GM04504 (cell line): Measurements from ENCODE around the gene THSD7B.
"Not testable (repeated sequence)": the region's sequence is repeated elsewhere in the genome, so short reads cannot be mapped to it uniquely, and the experiment has no call there.

Experiments used
- DNase-seq: peaks from one replicate; pipeline ENCODE4 v3.0.0-alpha.2; 2012; ENCODE audit warnings: low read depth

THSD7B gene, protein sequence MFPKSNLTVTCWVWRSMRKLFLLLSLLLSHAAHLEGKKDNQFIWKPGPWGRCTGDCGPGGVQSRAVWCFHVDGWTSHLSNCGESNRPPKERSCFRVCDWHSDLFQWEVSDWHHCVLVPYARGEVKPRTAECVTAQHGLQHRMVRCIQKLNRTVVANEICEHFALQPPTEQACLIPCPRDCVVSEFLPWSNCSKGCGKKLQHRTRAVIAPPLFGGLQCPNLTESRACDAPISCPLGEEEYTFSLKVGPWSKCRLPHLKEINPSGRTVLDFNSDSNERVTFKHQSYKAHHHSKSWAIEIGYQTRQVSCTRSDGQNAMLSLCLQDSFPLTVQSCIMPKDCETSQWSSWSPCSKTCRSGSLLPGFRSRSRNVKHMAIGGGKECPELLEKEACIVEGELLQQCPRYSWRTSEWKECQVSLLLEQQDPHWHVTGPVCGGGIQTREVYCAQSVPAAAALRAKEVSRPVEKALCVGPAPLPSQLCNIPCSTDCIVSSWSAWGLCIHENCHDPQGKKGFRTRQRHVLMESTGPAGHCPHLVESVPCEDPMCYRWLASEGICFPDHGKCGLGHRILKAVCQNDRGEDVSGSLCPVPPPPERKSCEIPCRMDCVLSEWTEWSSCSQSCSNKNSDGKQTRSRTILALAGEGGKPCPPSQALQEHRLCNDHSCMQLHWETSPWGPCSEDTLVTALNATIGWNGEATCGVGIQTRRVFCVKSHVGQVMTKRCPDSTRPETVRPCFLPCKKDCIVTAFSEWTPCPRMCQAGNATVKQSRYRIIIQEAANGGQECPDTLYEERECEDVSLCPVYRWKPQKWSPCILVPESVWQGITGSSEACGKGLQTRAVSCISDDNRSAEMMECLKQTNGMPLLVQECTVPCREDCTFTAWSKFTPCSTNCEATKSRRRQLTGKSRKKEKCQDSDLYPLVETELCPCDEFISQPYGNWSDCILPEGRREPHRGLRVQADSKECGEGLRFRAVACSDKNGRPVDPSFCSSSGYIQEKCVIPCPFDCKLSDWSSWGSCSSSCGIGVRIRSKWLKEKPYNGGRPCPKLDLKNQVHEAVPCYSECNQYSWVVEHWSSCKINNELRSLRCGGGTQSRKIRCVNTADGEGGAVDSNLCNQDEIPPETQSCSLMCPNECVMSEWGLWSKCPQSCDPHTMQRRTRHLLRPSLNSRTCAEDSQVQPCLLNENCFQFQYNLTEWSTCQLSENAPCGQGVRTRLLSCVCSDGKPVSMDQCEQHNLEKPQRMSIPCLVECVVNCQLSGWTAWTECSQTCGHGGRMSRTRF (N-terminal part only)

GRCh38 chr2:136765256-136766072, at the start of gene THSD7B:
Gene THSD7B (plus strand): TSS chr2:136765545. CDS start chr2:136882179, 116,634 bp downstream.
- DNase-seq: no peak

DNA sequence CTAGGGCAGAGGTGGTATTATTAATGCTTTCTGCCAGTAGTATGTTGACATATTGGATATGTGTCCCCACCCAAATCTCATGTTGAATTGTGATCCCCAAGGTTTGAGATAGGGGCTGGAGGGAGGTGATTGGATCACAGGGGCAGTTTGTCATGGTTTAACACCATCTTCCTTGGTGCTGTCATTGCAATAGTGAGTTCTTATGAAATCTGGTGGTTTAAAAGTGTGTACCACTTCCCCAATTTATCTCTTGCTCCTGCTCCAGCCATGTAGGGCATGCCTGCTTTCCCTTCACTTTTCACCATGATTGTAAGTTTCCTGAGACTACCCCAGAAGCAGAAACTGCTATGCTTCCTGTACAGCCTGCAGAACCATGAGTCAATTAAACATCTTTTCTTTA, 47.1 kb upstream of the THSD7B start:
- DNase-seq: no peak

- DNase-seq: no peak
Measured at GRCh38 chr2:136727973-136728699, 37.2 kb upstream of the THSD7B start.

- DNase-seq: no peak
Measured at GRCh38 chr2:136736236-136736635, 29.1 kb upstream of the THSD7B start.

DNA sequence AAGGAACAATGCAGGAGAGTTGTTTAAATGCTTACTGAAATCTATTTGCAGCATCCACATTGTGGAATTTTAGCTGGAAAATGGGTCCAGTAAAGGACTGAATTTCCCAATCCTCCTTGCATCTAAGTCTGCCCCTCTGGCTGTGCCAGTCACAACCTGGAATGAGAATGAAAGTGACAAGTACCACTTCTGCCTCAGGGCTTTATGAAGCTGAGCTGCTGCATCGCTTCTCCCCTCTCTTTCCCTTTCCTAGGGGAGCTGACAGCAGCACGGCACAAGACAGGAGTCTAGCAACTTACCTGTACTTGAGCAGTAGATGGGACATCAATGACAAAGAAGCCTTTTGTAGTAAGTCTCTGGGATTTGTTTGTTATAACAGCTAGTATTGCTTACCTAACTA, 27.3 kb upstream of the THSD7B start:
- DNase-seq: no peak

DNA sequence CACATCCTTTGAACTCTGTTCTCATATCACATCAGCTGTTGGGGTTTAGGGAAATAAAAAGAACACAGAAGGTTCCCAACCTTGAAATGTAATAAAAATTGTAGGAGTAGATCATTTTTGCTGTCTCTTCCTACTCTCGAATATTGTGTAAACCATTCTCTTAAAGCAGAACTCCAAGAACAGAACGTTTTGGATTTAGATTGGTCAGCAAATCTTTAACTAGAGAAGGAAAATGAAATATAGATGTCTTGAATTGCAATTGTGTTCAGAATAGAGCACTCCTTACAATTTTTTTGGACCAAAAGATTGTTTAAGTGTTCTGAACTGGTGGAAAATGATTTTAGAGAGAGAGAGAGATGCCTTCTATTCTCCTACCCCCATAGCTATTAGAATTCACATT, 23.9 kb upstream of the THSD7B start:
- no peak for DNase-seq

- no peak for DNase-seq
Measured at GRCh38 chr2:136750065-136750464, 15.3 kb upstream of the THSD7B start.

DNA sequence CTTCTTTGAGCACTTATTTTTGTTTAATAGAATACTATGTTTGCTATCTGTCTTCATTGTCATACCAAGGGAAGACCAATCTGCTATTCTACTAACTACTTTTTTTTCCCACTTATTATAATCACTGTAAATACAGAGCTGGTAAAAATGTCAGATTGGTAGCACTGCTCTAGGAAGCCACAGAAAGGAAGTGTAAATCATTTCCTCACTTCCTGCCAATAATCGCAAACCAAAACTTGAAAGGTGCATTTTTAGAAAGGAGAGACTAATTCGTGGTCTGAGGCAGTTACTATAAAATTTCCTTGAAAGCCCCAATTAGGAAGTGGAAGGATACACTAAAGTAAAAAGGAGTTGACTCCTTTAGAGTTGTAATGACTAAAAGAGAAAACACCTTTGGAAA, 13.9 kb upstream of the THSD7B start:
- DNase-seq: no peak

DNA sequence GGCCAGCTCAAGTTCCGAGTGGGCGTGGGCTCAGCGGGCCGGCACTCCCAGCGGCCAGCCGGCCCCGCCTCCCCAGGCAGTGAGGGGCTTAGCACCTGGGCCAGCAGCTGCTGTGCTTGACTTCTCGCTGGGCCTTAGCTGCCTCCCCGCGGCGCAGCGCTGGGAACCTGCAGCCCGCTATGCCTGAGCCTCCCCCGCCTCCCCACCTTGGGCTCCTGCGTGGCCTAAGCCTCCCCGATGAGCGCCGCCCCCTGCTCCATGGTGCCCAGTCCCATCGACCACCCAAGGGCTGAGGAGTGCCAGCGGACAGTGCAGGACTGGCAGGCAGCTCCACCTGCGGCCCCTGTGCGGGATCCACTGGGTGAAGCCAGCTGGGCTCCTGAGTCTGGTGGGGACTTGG, 6.8 kb upstream of the THSD7B start:
- not testable (repeated sequence) for DNase-seq

DNA sequence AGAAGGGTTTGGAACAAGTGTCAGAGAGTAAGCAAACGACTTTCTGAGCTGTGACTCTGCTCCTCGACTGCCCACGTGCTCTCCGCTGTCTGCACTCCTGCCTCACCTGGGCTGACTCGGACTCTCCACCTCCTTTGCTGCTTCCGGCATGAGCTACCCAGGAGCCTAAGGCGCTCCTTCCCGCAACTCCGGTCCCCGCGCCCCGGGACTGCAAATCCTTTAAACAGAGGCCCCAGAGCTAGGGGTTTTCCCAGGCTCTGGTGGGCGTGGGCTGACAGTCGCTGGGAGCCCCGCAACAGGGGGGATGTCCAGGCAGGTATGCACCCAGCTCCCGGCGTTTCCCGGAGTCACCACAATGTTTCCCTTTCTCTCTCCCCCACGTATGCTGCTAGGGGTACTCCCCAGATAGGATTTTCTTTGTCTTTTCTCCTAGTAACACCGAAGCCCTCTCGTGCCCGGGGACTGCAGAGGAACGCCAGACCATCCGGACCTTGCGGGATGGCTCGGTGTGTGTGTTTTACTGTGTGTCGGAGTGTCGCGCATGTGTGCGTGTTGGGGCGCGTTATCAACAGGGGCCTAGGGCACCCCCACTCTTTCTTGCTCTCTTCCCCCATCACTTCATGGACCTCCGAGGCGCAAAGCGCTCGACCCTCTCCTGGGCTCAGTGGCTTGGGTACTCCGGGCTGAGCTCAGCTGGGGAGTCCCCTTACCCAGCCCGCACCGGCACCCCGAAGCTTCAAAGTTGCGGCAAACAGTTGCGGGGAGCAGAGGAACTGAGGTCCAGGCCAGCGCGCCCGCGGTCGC, 691 bp upstream of the THSD7B start:
- DNase-seq: no peak

- no peak for DNase-seq
Measured at GRCh38 chr2:136766073-136766404, 694 bp downstream of the THSD7B start.

GRCh38 chr2:136767030-136767429, 1.7 kb downstream of the THSD7B start:
- DNase-seq: no peak

DNA sequence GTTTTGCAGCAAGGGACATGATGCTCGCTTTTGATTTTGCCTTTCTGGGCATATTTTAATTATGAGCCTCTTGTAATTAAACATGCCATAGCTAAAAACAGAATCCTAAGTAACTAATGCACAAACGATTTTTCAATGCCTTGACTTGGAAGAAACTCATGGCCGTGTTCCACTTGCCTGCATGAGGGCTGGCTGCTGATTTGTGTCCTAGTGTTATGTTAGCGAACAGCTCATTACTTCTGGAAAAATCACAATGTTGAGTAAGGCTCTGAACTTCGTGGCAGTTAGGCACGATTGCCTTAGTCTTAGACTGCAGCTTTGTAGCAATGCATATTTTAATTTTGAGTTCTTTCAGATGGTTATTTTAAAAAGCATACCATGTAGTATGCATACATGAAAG, 4.5 kb downstream of the THSD7B start:
- DNase-seq: no peak

GRCh38 chr2:136770384-136770783, 5.0 kb downstream of the THSD7B start:
- no peak for DNase-seq

DNA sequence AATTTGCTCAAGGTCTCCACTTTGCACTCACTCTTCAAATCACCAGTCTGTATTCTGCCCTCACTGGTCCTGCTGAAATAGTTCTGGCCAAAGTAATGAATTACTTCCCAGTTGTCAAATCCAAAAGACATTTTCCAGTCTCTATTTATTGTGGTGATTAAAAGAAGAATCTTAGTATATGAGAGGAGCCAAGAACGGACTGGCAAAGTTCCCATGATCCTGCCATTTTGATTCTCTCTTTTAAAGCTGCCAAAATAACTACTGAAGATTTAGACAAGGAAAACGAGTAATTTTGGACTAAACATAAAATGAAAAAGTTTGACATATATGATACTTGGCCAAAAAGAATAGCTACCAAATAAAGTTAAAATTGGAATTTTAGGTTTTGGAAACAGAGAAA, 12.0 kb downstream of the THSD7B start:
- DNase-seq: no peak

- no peak for DNase-seq
Measured at GRCh38 chr2:136783856-136784255, 18.5 kb downstream of the THSD7B start.

- DNase-seq: no peak
Measured at GRCh38 chr2:136785215-136785614, 19.9 kb downstream of the THSD7B start.

GRCh38 chr2:136787970-136788369, 22.6 kb downstream of the THSD7B start:
- DNase-seq: no peak

DNA sequence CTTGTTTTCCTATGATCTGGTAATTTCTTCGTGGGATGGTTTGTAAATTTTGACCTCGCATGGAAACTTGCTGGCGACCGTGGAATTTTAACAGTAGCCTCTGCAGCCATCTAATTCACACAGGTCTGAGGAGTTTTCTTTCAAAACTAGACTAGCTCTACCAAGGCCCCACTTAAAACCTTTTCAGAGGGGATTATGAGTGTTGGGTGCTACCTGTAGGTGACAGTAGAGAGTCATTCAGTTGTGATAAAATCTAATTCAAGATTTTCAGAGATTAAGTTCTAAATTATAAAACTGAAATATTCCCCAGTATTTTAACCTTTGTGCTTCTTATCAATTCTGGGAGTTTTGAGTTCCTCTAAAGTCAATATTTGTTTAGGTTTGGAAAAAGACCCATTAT, 31.0 kb downstream of the THSD7B start:
- no peak for DNase-seq

DNA sequence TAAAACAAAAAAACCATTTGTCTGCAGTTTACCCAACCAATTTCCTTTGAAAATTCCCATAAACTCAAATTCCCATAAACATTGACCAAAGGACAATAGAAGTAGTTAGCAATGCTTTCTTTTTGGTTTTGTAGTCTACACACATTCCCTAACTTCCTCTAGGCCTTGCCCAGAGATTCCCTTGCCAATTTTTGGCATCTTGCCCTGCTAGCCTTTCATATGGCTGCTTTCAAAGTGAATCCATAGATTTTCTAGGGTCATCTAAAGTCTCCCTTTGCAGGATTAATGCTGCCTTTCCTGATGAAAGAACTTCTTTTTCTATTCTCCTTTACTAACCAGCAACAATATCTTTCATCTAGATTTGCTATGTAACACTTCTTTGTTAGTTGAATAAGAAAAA, 33.4 kb downstream of the THSD7B start:
- DNase-seq: no peak
